Dermis blood vessel endothelial cell (primary cell): ENCODE results near the gene DNAJC21. TPM values are rescaled to one million over a fixed set of nuclear protein-coding genes. Genes with fewer than 3 reads are reported as not detected.
"Not testable (repeated sequence)": the region's sequence is repeated elsewhere in the genome, so short reads cannot be mapped to it uniquely, and the experiment has no call there.

ENCODE experiments used
- DNase-seq: peaks from one replicate; pipeline ENCODE4 v3.0.0; 2010
- total RNA-seq: library from RNA; depleted of rRNA; stranded (reverse); fragments of >200 nt; gene quantifications from 2 replicates; pipeline ENCODE4 v1.2.3, GENCODE V29; 2014

The DNAJC21 gene
- total RNA-seq, 1 donor from 2014 or later: 48.0 TPM

- peak; percentile 84 for DNase-seq
These were observed 5.5 kb upstream of the DNAJC21 start for GRCh38 chr5:34923694-34924461.

GRCh38 chr5:34924462-34924765, 4.9 kb upstream of the DNAJC21 start:
- DNase-seq: no peak

- no peak for DNase-seq
These were observed 3.0 kb upstream of the DNAJC21 start for GRCh38 chr5:34926318-34926888.

- no peak for DNase-seq
These were observed 1.6 kb upstream of the DNAJC21 start for GRCh38 chr5:34927785-34928184.

- DNase-seq: no peak
These were observed 1.1 kb upstream of the DNAJC21 start for GRCh38 chr5:34928267-34928666.

GRCh38 chr5:34929720-34930461, 532 bp downstream of the DNAJC21 start:
- peak; percentile 84 for DNase-seq

GRCh38 chr5:34930462-34930844, 1.1 kb downstream of the DNAJC21 start:
- peak; percentile 44 for DNase-seq

GRCh38 chr5:34930870-34931269, 1.5 kb downstream of the DNAJC21 start:
- no peak for DNase-seq

GRCh38 chr5:34932947-34933346, 3.6 kb downstream of the DNAJC21 start:
- DNase-seq: no peak

GRCh38 chr5:34941936-34942335, 12.6 kb downstream of the DNAJC21 start:
- DNase-seq: no peak

GRCh38 chr5:34944044-34944443, 14.7 kb downstream of the DNAJC21 start:
- DNase-seq: no peak

GRCh38 chr5:34944460-34945047, 15.2 kb downstream of the DNAJC21 start:
- DNase-seq: no peak

- no peak for DNase-seq
These were observed 28.0 kb downstream of the DNAJC21 start for GRCh38 chr5:34957321-34957720.

GRCh38 chr5:34957857-34958690, 28.7 kb downstream of the DNAJC21 start:
- DNase-seq: peak; percentile 57

- DNase-seq: no peak
These were observed 30.0 kb downstream of the DNAJC21 start for GRCh38 chr5:34959323-34959722.

- DNase-seq: no peak
These were observed 38.2 kb downstream of the DNAJC21 start for GRCh38 chr5:34967540-34967939.

- DNase-seq: no peak
These were observed 38.9 kb downstream of the DNAJC21 start for GRCh38 chr5:34968258-34968657.

GRCh38 chr5:34970552-34970951, 41.2 kb downstream of the DNAJC21 start:
- no peak for DNase-seq

GRCh38 chr5:34971655-34972054, 42.3 kb downstream of the DNAJC21 start:
- not testable (repeated sequence) for DNase-seq

- no peak for DNase-seq
These were observed 47.0 kb downstream of the DNAJC21 start for GRCh38 chr5:34976347-34976746.

GRCh38 chr5:34977934-34978613, 48.7 kb downstream of the DNAJC21 start:
- no peak for DNase-seq

GRCh38 chr5:34978681-34979080, 49.3 kb downstream of the DNAJC21 start:
- no peak for DNase-seq
